Prostate gland (tissue), 2 donors: Measurements from ENCODE around the gene BAIAP2.

Experiments
- POLR2A ChIP-seq: fragments of 450-650 bp; IDR thresholded peaks from one replicate; pipeline ENCODE4 v1.6.1; 2016; ENCODE audit warnings: antibody characterized with exemption, mild to moderate bottlenecking
- POLR2AphosphoS5 ChIP-seq: sonication (generic); formaldehyde crosslinking; IDR thresholded peaks from one replicate; pipeline ENCODE4 v1.6.1; 2017; ENCODE audit warnings: antibody characterized with exemption
- TF ChIP-seq, protein P1 (sequence below), 4 experiments: fragments of 200-600 bp in 2 of 4; fragments of 450-650 bp in 2 of 4; sonication (generic) in 2 of 4; IDR thresholded peaks; 1 replicate in 3 of 4; 2 replicates in 1 of 4; pipeline ENCODE4 v1.5.1; 2016 to 2019; ENCODE audit warnings: antibody characterized with exemption in 4 of 4, mild to moderate bottlenecking in 2 of 4, moderate library complexity in 2 of 4

DNA sequence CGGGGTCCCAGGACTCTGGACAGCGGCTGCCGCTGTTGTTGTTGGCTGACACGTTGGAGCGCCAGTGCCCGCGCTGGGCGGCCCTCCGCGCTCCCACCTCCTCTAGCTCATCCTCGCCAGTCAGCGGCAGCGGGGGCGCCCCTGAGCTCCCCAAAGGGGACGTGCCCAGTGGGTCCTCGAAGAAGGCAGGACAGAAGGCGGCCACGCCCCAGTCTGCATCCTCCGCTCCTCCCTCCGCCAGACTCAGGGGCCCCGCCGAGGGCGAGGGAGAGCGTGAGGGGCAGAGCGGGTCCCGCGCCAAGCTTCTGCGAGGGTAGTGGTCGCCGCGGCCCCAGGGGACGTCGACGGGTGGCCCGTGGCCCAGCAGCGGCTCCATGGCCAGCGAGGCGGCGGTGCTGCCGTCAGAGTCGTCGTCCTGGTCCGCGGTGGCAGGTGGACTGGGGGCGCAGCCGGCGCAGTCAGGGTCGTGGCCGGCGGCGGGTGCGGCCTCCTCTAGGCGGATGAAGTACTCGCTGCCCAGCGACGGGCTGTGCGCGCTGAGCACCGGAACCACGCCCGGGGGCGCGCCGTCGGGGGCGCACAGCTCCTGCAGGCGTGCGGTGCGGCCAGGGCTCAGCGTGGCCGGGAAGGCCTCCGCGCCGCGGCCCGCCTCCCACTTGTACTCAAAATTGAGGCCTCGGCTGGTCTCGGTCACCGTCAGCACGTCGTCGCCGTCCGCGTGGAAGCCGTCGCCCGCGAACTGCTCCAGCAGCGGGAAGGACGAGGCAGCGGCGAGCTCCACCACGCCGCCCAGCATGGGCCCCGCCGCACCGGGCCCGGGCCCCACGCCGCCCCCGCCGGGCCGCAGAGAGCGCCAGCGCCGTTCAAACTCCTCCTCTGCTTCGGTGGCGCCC is 87.1 kb downstream of the BAIAP2 start:
- TF ChIP-seq POLR2A (no peak), POLR2AphosphoS5 (no peak)
- TF ChIP-seq, protein P1, sequence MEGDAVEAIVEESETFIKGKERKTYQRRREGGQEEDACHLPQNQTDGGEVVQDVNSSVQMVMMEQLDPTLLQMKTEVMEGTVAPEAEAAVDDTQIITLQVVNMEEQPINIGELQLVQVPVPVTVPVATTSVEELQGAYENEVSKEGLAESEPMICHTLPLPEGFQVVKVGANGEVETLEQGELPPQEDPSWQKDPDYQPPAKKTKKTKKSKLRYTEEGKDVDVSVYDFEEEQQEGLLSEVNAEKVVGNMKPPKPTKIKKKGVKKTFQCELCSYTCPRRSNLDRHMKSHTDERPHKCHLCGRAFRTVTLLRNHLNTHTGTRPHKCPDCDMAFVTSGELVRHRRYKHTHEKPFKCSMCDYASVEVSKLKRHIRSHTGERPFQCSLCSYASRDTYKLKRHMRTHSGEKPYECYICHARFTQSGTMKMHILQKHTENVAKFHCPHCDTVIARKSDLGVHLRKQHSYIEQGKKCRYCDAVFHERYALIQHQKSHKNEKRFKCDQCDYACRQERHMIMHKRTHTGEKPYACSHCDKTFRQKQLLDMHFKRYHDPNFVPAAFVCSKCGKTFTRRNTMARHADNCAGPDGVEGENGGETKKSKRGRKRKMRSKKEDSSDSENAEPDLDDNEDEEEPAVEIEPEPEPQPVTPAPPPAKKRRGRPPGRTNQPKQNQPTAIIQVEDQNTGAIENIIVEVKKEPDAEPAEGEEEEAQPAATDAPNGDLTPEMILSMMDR (IDR thresholded peaks at IDR 0.05) = no peak
